Activated CD8-positive, alpha-beta memory T cell treated with anti-CD3 and anti-CD28 coated beads, Interleukin-2, amount 50 U/mL, for 1 hour (primary cell): ENCODE data around the gene EPOP.
"Not testable (repeated sequence)": the region's sequence is repeated elsewhere in the genome, so short reads cannot be mapped to it uniquely, and the experiment has no call there.

Experiments used
- DNase-seq: peaks from one replicate; pipeline ENCODE4 v3.0.0-alpha.2; 2020; ENCODE audit errors: extremely low read depth

EPOP gene

DNA sequence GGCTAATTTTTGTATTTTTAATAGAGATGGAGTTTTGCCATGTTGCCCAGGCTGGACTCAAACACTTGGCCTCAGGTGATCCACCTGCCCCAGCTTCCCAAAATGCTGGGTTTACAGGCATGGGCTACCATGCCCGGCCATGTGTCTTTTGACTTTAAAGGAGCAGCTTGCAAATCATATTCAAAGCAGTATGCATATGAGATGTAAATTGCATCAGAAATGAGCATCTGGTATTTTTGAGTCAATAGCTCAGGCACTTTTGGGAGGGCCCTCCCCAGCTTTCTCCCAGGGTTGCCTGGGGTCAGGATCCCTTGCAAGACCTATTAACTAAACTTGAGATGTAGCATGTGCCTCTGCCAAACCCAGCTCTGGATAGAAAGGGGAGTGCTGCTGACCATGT, 21.5 kb downstream of the EPOP start:
- DNase-seq: no peak

GRCh38 chr17:38650653-38651173, 24.0 kb downstream of the EPOP start:
- not testable (repeated sequence) for DNase-seq

GRCh38 chr17:38637951-38638350, 36.8 kb downstream of the EPOP start:
- DNase-seq: no peak

GRCh38 chr17:38636054-38636453, 38.7 kb downstream of the EPOP start:
- DNase-seq: no peak

GRCh38 chr17:38632334-38632733, 42.4 kb downstream of the EPOP start:
- no peak for DNase-seq

GRCh38 chr17:38628441-38628840, 46.3 kb downstream of the EPOP start:
- no peak for DNase-seq

DNA sequence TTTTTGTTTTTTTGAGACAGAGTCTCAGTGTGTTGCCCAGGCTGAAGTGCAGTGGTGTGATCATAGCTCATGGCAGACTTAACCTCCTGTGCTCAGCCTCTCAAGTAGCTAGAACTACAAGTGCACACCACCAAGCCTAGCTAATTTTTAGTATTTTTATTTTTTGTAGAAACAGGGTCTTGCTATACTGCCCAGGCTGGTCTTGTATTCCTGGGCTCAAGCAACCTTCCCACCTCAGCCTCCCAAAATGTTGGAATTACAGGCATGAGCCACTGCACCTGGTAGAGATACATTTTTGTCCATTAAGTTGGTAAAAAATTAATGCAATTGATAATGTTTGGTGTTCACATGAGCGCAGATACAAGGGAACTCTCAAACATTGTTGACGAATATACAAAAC, 46.8 kb downstream of the EPOP start:
- DNase-seq: no peak

- DNase-seq: not testable (repeated sequence)
Measured at GRCh38 chr17:38626606-38627226, 48.0 kb downstream of the EPOP start.

- no peak for DNase-seq
Measured at GRCh38 chr17:38625482-38625881, 49.3 kb downstream of the EPOP start.

GRCh38 chr17:38624782-38625355, 49.9 kb downstream of the EPOP start:
- DNase-seq: not testable (repeated sequence)
